T-helper 22 cell (primary cell): ENCODE measurements around the gene EFNA2.

Source experiments
- DNase-seq: peaks from one replicate; pipeline ENCODE4 v3.0.0-alpha.2; 2020; ENCODE audit warnings: low read depth

EFNA2 gene

GRCh38 chr19:1284293-1284978 is 1.2 kb upstream of the EFNA2 start:
- no peak for DNase-seq

- DNase-seq: no peak
These were observed 515 bp upstream of the EFNA2 start for GRCh38 chr19:1284979-1285736.

GRCh38 chr19:1286487-1287353 is 1.0 kb downstream of the EFNA2 start:
- no peak for DNase-seq

- DNase-seq: no peak
These were observed 1.9 kb downstream of the EFNA2 start for GRCh38 chr19:1287354-1288225.

GRCh38 chr19:1288226-1288612 is 2.5 kb downstream of the EFNA2 start:
- DNase-seq: no peak

GRCh38 chr19:1288833-1289685 is 3.4 kb downstream of the EFNA2 start:
- DNase-seq: no peak

- no peak for DNase-seq
These were observed 4.0 kb downstream of the EFNA2 start for GRCh38 chr19:1289686-1290025.

GRCh38 chr19:1290196-1290702 is 4.6 kb downstream of the EFNA2 start:
- no peak for DNase-seq

- no peak for DNase-seq
These were observed 5.3 kb downstream of the EFNA2 start for GRCh38 chr19:1290703-1291651.

GRCh38 chr19:1291761-1292418 is 6.2 kb downstream of the EFNA2 start:
- no peak for DNase-seq

- no peak for DNase-seq
These were observed 6.9 kb downstream of the EFNA2 start for GRCh38 chr19:1292419-1293151.

GRCh38 chr19:1293782-1294604 is 8.3 kb downstream of the EFNA2 start:
- no peak for DNase-seq

GRCh38 chr19:1294688-1295087 is 9.0 kb downstream of the EFNA2 start:
- no peak for DNase-seq

- no peak for DNase-seq
These were observed 9.7 kb downstream of the EFNA2 start for GRCh38 chr19:1295169-1296012.

GRCh38 chr19:1296078-1296477 is 10.4 kb downstream of the EFNA2 start:
- no peak for DNase-seq

GRCh38 chr19:1296575-1297271 is 11.1 kb downstream of the EFNA2 start:
- no peak for DNase-seq
